ENCODE measurements around the gene RASA3. TPM values are rescaled to one million over a fixed set of nuclear protein-coding genes. Genes with fewer than 3 reads are reported as not detected.
A peak's percentile ranks its signal among the peaks of the same experiment; 100 is the strongest.
"Not testable (repeated sequence)": the region's sequence is repeated elsewhere in the genome, so short reads cannot be mapped to it uniquely, and the experiment has no call there.

Gene RASA3
- 17.8 TPM for total RNA-seq
- 26.3 TPM for polyA plus RNA-seq

- under 1% methylated on average over 81 of the region's 81 CpGs for WGBS
- Histone ChIP-seq H3K27ac (ENCODE audit: low read depth) (peak within 1 kb of the TSS; percentile 76), H3K4me3 (ENCODE audit: low read depth, low read length) (peak within 1 kb of the TSS; percentile 84), H3K4me1 (ENCODE audit: insufficient read depth) (peaks cover 3% of the 10 kb centered on the region), H3K36me3 (ENCODE audit: insufficient read depth) (no peaks in the 10 kb centered on the region)
- no peak for DNase-seq (ENCODE audit: extremely low spot score)
Observed at GRCh38 chr13:114132419-114133121, at the start of gene RASA3. TSS of gene RASA3 (minus strand) at chr13:114132623. CDS start at chr13:114132489, 134 bp downstream.

GRCh38 chr13:114179087-114179658 is 46.8 kb upstream of the RASA3 start, which contains the start of gene CFAP97D2:
TSS of gene CFAP97D2 (plus strand) at chr13:114179257. CDS start at chr13:114179331, 74 bp downstream.
- no peak for DNase-seq (ENCODE audit: extremely low spot score)
- Histone ChIP-seq H3K4me3 (ENCODE audit: low read depth, low read length) (no peak within 1 kb of the TSS), H3K4me1 (ENCODE audit: insufficient read depth) (peaks cover 2% of the 10 kb centered on the region), H3K27ac (ENCODE audit: low read depth) (no peak within 1 kb of the TSS), H3K36me3 (ENCODE audit: insufficient read depth) (no peaks in the 10 kb centered on the region)
- 47% methylated on average over 13 of the region's 13 CpGs for WGBS

GRCh38 chr13:114177245-114178010 is 45.0 kb upstream of the RASA3 start:
- no peaks in the 10 kb centered on the region for H3K4me1 ChIP-seq (ENCODE audit: insufficient read depth)
- no peaks in the 10 kb centered on the region for H3K36me3 ChIP-seq (ENCODE audit: insufficient read depth)
- 61% methylated on average over 12 of the region's 12 CpGs for WGBS
- H3K27ac ChIP-seq (ENCODE audit: low read depth): no peak overlapping the region
- no peak for DNase-seq (ENCODE audit: extremely low spot score)
- H3K4me3 ChIP-seq (ENCODE audit: low read depth, low read length): no peak overlapping the region

- not testable (repeated sequence) for DNase-seq (ENCODE audit: extremely low spot score); H3K36me3 ChIP-seq (ENCODE audit: insufficient read depth); H3K4me3 ChIP-seq (ENCODE audit: low read depth, low read length); H3K27ac ChIP-seq (ENCODE audit: low read depth); H3K4me1 ChIP-seq (ENCODE audit: insufficient read depth)
- 92% methylated on average over 13 of the region's 14 CpGs for WGBS
Observed at GRCh38 chr13:114176359-114176902, 44.0 kb upstream of the RASA3 start.

- H3K4me1 ChIP-seq (ENCODE audit: insufficient read depth): no peaks in the 10 kb centered on the region
- H3K27ac ChIP-seq (ENCODE audit: low read depth): no peak overlapping the region
- no peaks in the 10 kb centered on the region for H3K36me3 ChIP-seq (ENCODE audit: insufficient read depth)
- WGBS: 21% methylated on average over 3 of the region's 3 CpGs
- H3K4me3 ChIP-seq (ENCODE audit: low read depth, low read length): no peak overlapping the region
- no peak for DNase-seq (ENCODE audit: extremely low spot score)
Observed at GRCh38 chr13:114174529-114174961, 42.1 kb upstream of the RASA3 start.

- Histone ChIP-seq H3K4me3 (ENCODE audit: low read depth, low read length) (no peak overlapping the region), H3K4me1 (ENCODE audit: insufficient read depth) (no peaks in the 10 kb centered on the region), H3K27ac (ENCODE audit: low read depth) (no peak overlapping the region), H3K36me3 (ENCODE audit: insufficient read depth) (no peaks in the 10 kb centered on the region)
- WGBS: 58% methylated on average over 1 of the region's 1 CpG
- no peak for DNase-seq (ENCODE audit: extremely low spot score)
Observed at GRCh38 chr13:114173745-114174144, 41.3 kb upstream of the RASA3 start.

GRCh38 chr13:114173272-114173671 is 40.8 kb upstream of the RASA3 start:
- DNase-seq (ENCODE audit: extremely low spot score): no peak
- no peak overlapping the region for H3K27ac ChIP-seq (ENCODE audit: low read depth)
- WGBS: 68% methylated on average over 3 of the region's 3 CpGs
- H3K36me3 ChIP-seq (ENCODE audit: insufficient read depth): no peaks in the 10 kb centered on the region
- H3K4me1 ChIP-seq (ENCODE audit: insufficient read depth): no peaks in the 10 kb centered on the region
- H3K4me3 ChIP-seq (ENCODE audit: low read depth, low read length): no peak overlapping the region

- Histone ChIP-seq H3K36me3 (ENCODE audit: insufficient read depth) (no peaks in the 10 kb centered on the region), H3K4me3 (ENCODE audit: low read depth, low read length) (no peak overlapping the region), H3K27ac (ENCODE audit: low read depth) (no peak overlapping the region), H3K4me1 (ENCODE audit: insufficient read depth) (peaks cover 2% of the 10 kb centered on the region)
- 96% methylated on average over 5 of the region's 5 CpGs for WGBS
- no peak for DNase-seq (ENCODE audit: extremely low spot score)
Observed at GRCh38 chr13:114167885-114168284, 35.5 kb upstream of the RASA3 start.

GRCh38 chr13:114167426-114167825 is 35.0 kb upstream of the RASA3 start:
- Histone ChIP-seq H3K36me3 (ENCODE audit: insufficient read depth) (no peaks in the 10 kb centered on the region), H3K27ac (ENCODE audit: low read depth) (no peak overlapping the region), H3K4me3 (ENCODE audit: low read depth, low read length) (no peak overlapping the region), H3K4me1 (ENCODE audit: insufficient read depth) (peaks cover 2% of the 10 kb centered on the region)
- DNase-seq (ENCODE audit: extremely low spot score): no peak
- WGBS: 77% methylated on average over 5 of the region's 5 CpGs

GRCh38 chr13:114166381-114167131 is 34.1 kb upstream of the RASA3 start:
- Histone ChIP-seq H3K27ac (ENCODE audit: low read depth) (no peak overlapping the region), H3K4me1 (ENCODE audit: insufficient read depth) (peaks cover 2% of the 10 kb centered on the region), H3K36me3 (ENCODE audit: insufficient read depth) (no peaks in the 10 kb centered on the region), H3K4me3 (ENCODE audit: low read depth, low read length) (no peak overlapping the region)
- WGBS: 42% methylated on average over 20 of the region's 20 CpGs
- DNase-seq (ENCODE audit: extremely low spot score): no peak

GRCh38 chr13:114164681-114165429 is 32.4 kb upstream of the RASA3 start:
- Histone ChIP-seq H3K4me1 (ENCODE audit: insufficient read depth) (peaks cover 2% of the 10 kb centered on the region), H3K4me3 (ENCODE audit: low read depth, low read length) (no peak overlapping the region), H3K27ac (ENCODE audit: low read depth) (no peak overlapping the region), H3K36me3 (ENCODE audit: insufficient read depth) (no peaks in the 10 kb centered on the region)
- 88% methylated on average over 26 of the region's 26 CpGs for WGBS
- no peak for DNase-seq (ENCODE audit: extremely low spot score)

- Histone ChIP-seq H3K4me3 (ENCODE audit: low read depth, low read length) (no peak overlapping the region), H3K4me1 (ENCODE audit: insufficient read depth) (peaks cover 2% of the 10 kb centered on the region), H3K27ac (ENCODE audit: low read depth) (no peak overlapping the region), H3K36me3 (ENCODE audit: insufficient read depth) (no peaks in the 10 kb centered on the region)
- 75% methylated on average over 14 of the region's 14 CpGs for WGBS
- DNase-seq (ENCODE audit: extremely low spot score): no peak
Observed at GRCh38 chr13:114164053-114164452, 31.6 kb upstream of the RASA3 start.

Data from urinary bladder (tissue), 4 donors.